ENCODE results near the gene ZNF536.
"Not testable (repeated sequence)": the region's sequence is repeated elsewhere in the genome, so short reads cannot be mapped to it uniquely, and the experiment has no call there.

Gene ZNF536

GRCh38 chr19:30443531-30444252 lies 71.5 kb downstream of the ZNF536 start:
- no peak for DNase-seq (ENCODE audit: extremely low read depth in 1 of 2, low read depth in 1 of 2)

- DNase-seq (ENCODE audit: extremely low read depth in 1 of 2, low read depth in 1 of 2): no peak
These were observed 72.1 kb downstream of the ZNF536 start for GRCh38 chr19:30444253-30444671.

GRCh38 chr19:30444686-30445232 lies 72.6 kb downstream of the ZNF536 start:
- DNase-seq (ENCODE audit: extremely low read depth in 1 of 2, low read depth in 1 of 2): no peak

GRCh38 chr19:30445385-30445784 lies 73.2 kb downstream of the ZNF536 start:
- no peak for DNase-seq (ENCODE audit: extremely low read depth in 1 of 2, low read depth in 1 of 2)

- not testable (repeated sequence) for DNase-seq (ENCODE audit: extremely low read depth in 1 of 2, low read depth in 1 of 2)
These were observed 73.9 kb downstream of the ZNF536 start for GRCh38 chr19:30446120-30446519.

- DNase-seq (ENCODE audit: extremely low read depth in 1 of 2, low read depth in 1 of 2): no peak
These were observed 74.8 kb downstream of the ZNF536 start for GRCh38 chr19:30446850-30447552.

- no peak for DNase-seq (ENCODE audit: extremely low read depth in 1 of 2, low read depth in 1 of 2)
These were observed 75.3 kb downstream of the ZNF536 start for GRCh38 chr19:30447553-30447870.

- DNase-seq (ENCODE audit: extremely low read depth in 1 of 2, low read depth in 1 of 2): no peak
These were observed 76.3 kb downstream of the ZNF536 start for GRCh38 chr19:30448386-30449077.

GRCh38 chr19:30449078-30449590 lies 77.0 kb downstream of the ZNF536 start:
- no peak for DNase-seq (ENCODE audit: extremely low read depth in 1 of 2, low read depth in 1 of 2)

GRCh38 chr19:30449673-30450072 lies 77.5 kb downstream of the ZNF536 start:
- no peak for DNase-seq (ENCODE audit: extremely low read depth in 1 of 2, low read depth in 1 of 2)

- DNase-seq (ENCODE audit: extremely low read depth in 1 of 2, low read depth in 1 of 2): no peak
These were observed 77.9 kb downstream of the ZNF536 start for GRCh38 chr19:30450100-30450499.

GRCh38 chr19:30450835-30451321 lies 78.7 kb downstream of the ZNF536 start:
- DNase-seq (ENCODE audit: extremely low read depth in 1 of 2, low read depth in 1 of 2): no peak

- DNase-seq (ENCODE audit: extremely low read depth in 1 of 2, low read depth in 1 of 2): no peak
These were observed 80.7 kb downstream of the ZNF536 start for GRCh38 chr19:30452931-30453330.

- no peak for DNase-seq (ENCODE audit: extremely low read depth in 1 of 2, low read depth in 1 of 2)
These were observed 81.6 kb downstream of the ZNF536 start for GRCh38 chr19:30453743-30454142.

GRCh38 chr19:30455881-30456280 lies 83.7 kb downstream of the ZNF536 start:
- no peak for DNase-seq (ENCODE audit: extremely low read depth in 1 of 2, low read depth in 1 of 2)

GRCh38 chr19:30457484-30457883 lies 85.3 kb downstream of the ZNF536 start:
- no peak for DNase-seq (ENCODE audit: extremely low read depth in 1 of 2, low read depth in 1 of 2)

GRCh38 chr19:30459859-30460258 lies 87.7 kb downstream of the ZNF536 start:
- no peak for DNase-seq (ENCODE audit: extremely low read depth in 1 of 2, low read depth in 1 of 2)

GRCh38 chr19:30464162-30464561 lies 92.0 kb downstream of the ZNF536 start:
- no peak for DNase-seq (ENCODE audit: extremely low read depth in 1 of 2, low read depth in 1 of 2)

GRCh38 chr19:30466598-30466997 lies 94.4 kb downstream of the ZNF536 start:
- not testable (repeated sequence) for DNase-seq (ENCODE audit: extremely low read depth in 1 of 2, low read depth in 1 of 2)

GRCh38 chr19:30467239-30467638 lies 95.1 kb downstream of the ZNF536 start:
- DNase-seq (ENCODE audit: extremely low read depth in 1 of 2, low read depth in 1 of 2): no peak

- no peak for DNase-seq (ENCODE audit: extremely low read depth in 1 of 2, low read depth in 1 of 2)
These were observed 97.6 kb downstream of the ZNF536 start for GRCh38 chr19:30469774-30470173.

Measured in activated CD8-positive, alpha-beta memory T cell treated with anti-CD3 and anti-CD28 coated beads for 1 hour (primary cell).